PC-3 (cell line): ENCODE data around the gene AGBL1.

Source experiments
- EZH2 ChIP-seq: fragments of 300-600 bp; sonication (generic); IDR thresholded peaks from one replicate; pipeline ENCODE4 v1.6.1; 2017; ENCODE audit warnings: antibody characterized with exemption, mild to moderate bottlenecking, low read length; ENCODE audit not compliant: unreplicated experiment
- EZH2phosphoT487 ChIP-seq: fragments of 300-600 bp; sonication (generic); IDR thresholded peaks from 2 replicates; pipeline ENCODE4 v1.6.1; 2018; ENCODE audit warnings: mild to moderate bottlenecking, antibody characterized with exemption, low read length, borderline replicate concordance
- TF ChIP-seq, protein P1 (sequence below): fragments of 300-600 bp; sonication (generic); conservative IDR thresholded peaks from 2 replicates; pipeline ENCODE4 v1.5.1; 2017; ENCODE audit warnings: antibody characterized with exemption, low read depth, mild to moderate bottlenecking, low read length

DNA sequence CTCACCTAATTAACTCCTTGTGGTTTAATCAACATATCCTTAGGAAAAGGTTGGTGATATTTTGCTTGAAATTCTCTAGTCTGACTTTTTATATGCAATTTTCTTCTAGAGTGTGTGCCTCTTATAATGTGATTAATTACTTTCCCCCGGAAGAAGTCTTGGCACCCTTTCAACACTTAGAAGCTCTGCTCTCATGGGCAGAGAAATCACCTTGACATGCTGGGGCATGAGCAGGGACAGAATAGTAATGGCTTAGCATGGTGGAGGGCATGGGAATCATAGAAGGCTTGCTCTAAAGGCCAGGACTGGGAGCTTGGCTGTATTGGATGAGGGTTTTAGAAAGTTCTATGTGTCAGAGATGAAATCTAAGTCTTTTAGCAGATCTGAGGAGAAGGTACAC, 293.5 kb downstream of the AGBL1 start:
- TF ChIP-seq, protein P1, sequence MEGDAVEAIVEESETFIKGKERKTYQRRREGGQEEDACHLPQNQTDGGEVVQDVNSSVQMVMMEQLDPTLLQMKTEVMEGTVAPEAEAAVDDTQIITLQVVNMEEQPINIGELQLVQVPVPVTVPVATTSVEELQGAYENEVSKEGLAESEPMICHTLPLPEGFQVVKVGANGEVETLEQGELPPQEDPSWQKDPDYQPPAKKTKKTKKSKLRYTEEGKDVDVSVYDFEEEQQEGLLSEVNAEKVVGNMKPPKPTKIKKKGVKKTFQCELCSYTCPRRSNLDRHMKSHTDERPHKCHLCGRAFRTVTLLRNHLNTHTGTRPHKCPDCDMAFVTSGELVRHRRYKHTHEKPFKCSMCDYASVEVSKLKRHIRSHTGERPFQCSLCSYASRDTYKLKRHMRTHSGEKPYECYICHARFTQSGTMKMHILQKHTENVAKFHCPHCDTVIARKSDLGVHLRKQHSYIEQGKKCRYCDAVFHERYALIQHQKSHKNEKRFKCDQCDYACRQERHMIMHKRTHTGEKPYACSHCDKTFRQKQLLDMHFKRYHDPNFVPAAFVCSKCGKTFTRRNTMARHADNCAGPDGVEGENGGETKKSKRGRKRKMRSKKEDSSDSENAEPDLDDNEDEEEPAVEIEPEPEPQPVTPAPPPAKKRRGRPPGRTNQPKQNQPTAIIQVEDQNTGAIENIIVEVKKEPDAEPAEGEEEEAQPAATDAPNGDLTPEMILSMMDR, result no peak
- no peak for TF ChIP-seq EZH2
- no peak for TF ChIP-seq EZH2phosphoT487
